Activated CD8-positive, alpha-beta T cell treated with anti-CD3 and anti-CD28 coated beads, Interleukin-2, amount 10 ng/mL, durations not matched to agents 7 days and 5 days (primary cell): Measurements from ENCODE around the gene IRAK3. TPM values are rescaled to one million over a fixed set of nuclear protein-coding genes. Genes with fewer than 3 reads are reported as not detected.

ENCODE experiments used
- ATAC-seq: fragments of 150-1000 bp; cut with Tn5 transposase; one replicate; pipeline ENCODE4 v1.10.0; 2021; ENCODE audit warnings: moderate library complexity
- CTCF ChIA-PET: fragments of 350-600 bp; sonication (Branson Sonifier 250); formaldehyde crosslinking; loops from one replicate; lab custom pipeline; 2021; ENCODE audit warnings: antibody characterized with exemption; lab: Charles Lee
- POLR2A ChIA-PET: fragments of 350-600 bp; sonication (Branson Sonifier 250); formaldehyde crosslinking; loops from one replicate; lab custom pipeline; 2021; ENCODE audit warnings: antibody characterized with exemption; lab: Charles Lee
- DNase-seq: peaks from one replicate; pipeline ENCODE4 v3.0.0-alpha.2; 2020
- H3K27ac Mint-ChIP-seq: one replicate; pipeline ENCODE4 v1.8.0; 2021; ENCODE audit warnings: mild to moderate bottlenecking, mixed read lengths
- H3K27me3 Mint-ChIP-seq: one replicate; pipeline ENCODE4 v1.8.0; 2021; ENCODE audit warnings: low read depth, mixed read lengths
- H3K36me3 Mint-ChIP-seq: one replicate; pipeline ENCODE4 v1.8.0; 2021; ENCODE audit warnings: low read depth, mixed read lengths
- H3K4me1 Mint-ChIP-seq: one replicate; pipeline ENCODE4 v1.8.0; 2021; ENCODE audit warnings: low read depth, mixed read lengths
- H3K4me3 Mint-ChIP-seq: one replicate; pipeline ENCODE4 v1.8.0; 2021; ENCODE audit warnings: mild to moderate bottlenecking, mixed read lengths
- H3K9me3 Mint-ChIP-seq: one replicate; pipeline ENCODE4 v1.8.0; 2022; ENCODE audit warnings: mixed read lengths; ENCODE audit not compliant: insufficient read depth
- total RNA-seq, 2 experiments: library from RNA; stranded (reverse); gene quantifications; one replicate each; pipeline ENCODE4 v1.2.3, GENCODE V29; 2021

IRAK3 gene
- total RNA-seq, 2 experiments from 2014 or later, result 0.05 to 0.40 TPM

GRCh38 chr12:66241061-66242043, 52.3 kb downstream of the IRAK3 start:
- Mint-ChIP-seq H3K27me3 (peaks cover 16% of the 10 kb centered on the region), H3K36me3 (no peaks in the 10 kb centered on the region), H3K4me1 (no peaks in the 10 kb centered on the region), H3K27ac (no peak overlapping the region), H3K4me3 (no peak overlapping the region), H3K9me3 (no peaks in the 10 kb centered on the region)
- ChIA-PET POLR2A (no interaction called here), CTCF (interaction anchor here (1.1 kb wide), 1 partner anchor 33 kb away, joined by 3 read pairs; no protein-coding TSS in a partner anchor)
- DNase-seq, result no peak
- ATAC-seq, result no peak

GRCh38 chr12:66242311-66242710, 53.3 kb downstream of the IRAK3 start:
- ATAC-seq, result no peak
- no peak overlapping the region for H3K27ac Mint-ChIP-seq
- H3K27me3 Mint-ChIP-seq, result peaks cover 10% of the 10 kb centered on the region
- no peak overlapping the region for H3K4me3 Mint-ChIP-seq
- no peaks in the 10 kb centered on the region for H3K4me1 Mint-ChIP-seq
- no peaks in the 10 kb centered on the region for H3K9me3 Mint-ChIP-seq
- POLR2A ChIA-PET, result interaction anchor here (0.5 to 0.6 kb wide), 2 partner anchors 52 to 1130 kb away, joined by 3 read pairs; no protein-coding TSS in a partner anchor
- H3K36me3 Mint-ChIP-seq, result no peaks in the 10 kb centered on the region
- no peak for DNase-seq
- CTCF ChIA-PET, result interaction anchor here (1.1 kb wide), 1 partner anchor 32 kb away, joined by 3 read pairs; no protein-coding TSS in a partner anchor

DNA sequence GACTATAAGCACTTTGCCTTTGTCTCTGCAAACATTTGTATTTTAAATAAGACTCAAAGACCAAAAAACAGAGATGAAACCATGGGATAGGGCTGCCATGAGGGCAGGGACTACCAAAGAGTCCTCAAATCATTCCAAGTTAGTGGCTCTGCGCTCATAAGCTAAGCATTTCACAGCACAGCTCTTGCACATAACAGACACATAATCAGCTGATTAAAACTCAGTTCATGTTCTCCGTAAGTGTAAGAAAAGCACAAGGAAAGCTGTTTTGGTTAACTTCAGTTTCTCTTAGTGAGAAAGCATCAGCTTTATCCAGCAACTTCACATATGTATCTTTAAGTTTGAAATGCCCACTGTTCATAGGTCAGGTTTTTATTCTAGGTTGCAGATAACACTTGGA, 54.9 kb downstream of the IRAK3 start:
- H3K27ac Mint-ChIP-seq, result no peak overlapping the region
- DNase-seq (no peak), ATAC-seq (no peak)
- CTCF ChIA-PET, result interaction anchor here (0.9 kb wide), 1 partner anchor 26 kb away, joined by 4 read pairs; no protein-coding TSS in a partner anchor
- H3K4me3 Mint-ChIP-seq, result no peak overlapping the region
- H3K9me3 Mint-ChIP-seq, result no peaks in the 10 kb centered on the region
- POLR2A ChIA-PET, result no interaction called here
- H3K36me3 Mint-ChIP-seq, result no peaks in the 10 kb centered on the region
- peaks cover 2% of the 10 kb centered on the region for H3K27me3 Mint-ChIP-seq
- no peaks in the 10 kb centered on the region for H3K4me1 Mint-ChIP-seq

GRCh38 chr12:66244446-66244845, 55.4 kb downstream of the IRAK3 start:
- no peak for DNase-seq
- Mint-ChIP-seq H3K4me3 (no peak overlapping the region), H3K27me3 (peaks cover 2% of the 10 kb centered on the region), H3K36me3 (no peaks in the 10 kb centered on the region), H3K4me1 (no peaks in the 10 kb centered on the region), H3K27ac (no peak overlapping the region), H3K9me3 (no peaks in the 10 kb centered on the region)
- ATAC-seq, result no peak
- CTCF ChIA-PET, result interaction anchor here (0.9 kb wide), 1 partner anchor 25 kb away, joined by 4 read pairs; no protein-coding TSS in a partner anchor
- POLR2A ChIA-PET, result no interaction called here

- Mint-ChIP-seq H3K4me1 (no peaks in the 10 kb centered on the region), H3K27ac (no peak overlapping the region), H3K9me3 (no peaks in the 10 kb centered on the region), H3K4me3 (no peak overlapping the region), H3K27me3 (no peaks in the 10 kb centered on the region), H3K36me3 (no peaks in the 10 kb centered on the region)
- CTCF ChIA-PET, result interaction anchor here (1.2 kb wide), 1 partner anchor 12 kb away, joined by 4 read pairs; no protein-coding TSS in a partner anchor
- DNase-seq, result no peak
- ATAC-seq, result no peak
- POLR2A ChIA-PET, result no interaction called here
These were observed 58.7 kb downstream of the IRAK3 start for GRCh38 chr12:66247741-66248140.

GRCh38 chr12:66251049-66251448, 62.0 kb downstream of the IRAK3 start:
- H3K9me3 Mint-ChIP-seq, result no peaks in the 10 kb centered on the region
- POLR2A ChIA-PET, result no interaction called here
- no peak overlapping the region for H3K4me3 Mint-ChIP-seq
- no peak for ATAC-seq
- H3K4me1 Mint-ChIP-seq, result no peaks in the 10 kb centered on the region
- no peak for DNase-seq
- H3K27ac Mint-ChIP-seq, result no peak overlapping the region
- CTCF ChIA-PET, result interaction anchor here (2.0 kb wide), 1 partner anchor 19 kb away, joined by 9 read pairs; no protein-coding TSS in a partner anchor
- peaks cover 4% of the 10 kb centered on the region for H3K27me3 Mint-ChIP-seq
- no peaks in the 10 kb centered on the region for H3K36me3 Mint-ChIP-seq

DNA sequence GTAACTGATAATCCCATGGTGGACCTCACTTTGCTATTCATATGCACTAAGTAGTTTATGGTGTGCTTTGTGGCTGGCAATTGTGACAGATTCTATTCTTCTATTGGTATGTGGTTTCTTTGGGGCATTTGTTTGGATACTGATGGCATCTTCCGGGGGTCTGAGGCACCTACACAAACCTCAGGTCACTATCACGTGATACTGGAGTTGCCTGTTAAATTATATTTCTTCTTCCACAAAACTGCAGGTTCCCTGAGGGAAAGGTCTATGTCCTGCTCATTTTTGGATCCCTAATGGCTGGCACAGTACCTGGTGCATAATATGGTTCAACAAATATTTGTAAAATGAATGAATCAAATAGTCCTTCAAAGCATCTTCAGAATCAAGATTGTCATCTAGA, 63.8 kb downstream of the IRAK3 start:
- CTCF ChIA-PET, result no interaction called here
- Mint-ChIP-seq H3K9me3 (no peaks in the 10 kb centered on the region), H3K27ac (no peak overlapping the region), H3K27me3 (peaks cover 4% of the 10 kb centered on the region), H3K36me3 (no peaks in the 10 kb centered on the region), H3K4me3 (no peak overlapping the region), H3K4me1 (no peaks in the 10 kb centered on the region)
- DNase-seq (no peak), ATAC-seq (no peak)
- POLR2A ChIA-PET, result no interaction called here

- no peak for DNase-seq
- H3K4me1 Mint-ChIP-seq, result no peaks in the 10 kb centered on the region
- H3K4me3 Mint-ChIP-seq, result no peak overlapping the region
- ChIA-PET CTCF (no interaction called here), POLR2A (no interaction called here)
- peaks cover 4% of the 10 kb centered on the region for H3K27me3 Mint-ChIP-seq
- no peak for ATAC-seq
- no peaks in the 10 kb centered on the region for H3K9me3 Mint-ChIP-seq
- H3K36me3 Mint-ChIP-seq, result no peaks in the 10 kb centered on the region
- no peak overlapping the region for H3K27ac Mint-ChIP-seq
These were observed 66.7 kb downstream of the IRAK3 start for GRCh38 chr12:66255737-66256136.

DNA sequence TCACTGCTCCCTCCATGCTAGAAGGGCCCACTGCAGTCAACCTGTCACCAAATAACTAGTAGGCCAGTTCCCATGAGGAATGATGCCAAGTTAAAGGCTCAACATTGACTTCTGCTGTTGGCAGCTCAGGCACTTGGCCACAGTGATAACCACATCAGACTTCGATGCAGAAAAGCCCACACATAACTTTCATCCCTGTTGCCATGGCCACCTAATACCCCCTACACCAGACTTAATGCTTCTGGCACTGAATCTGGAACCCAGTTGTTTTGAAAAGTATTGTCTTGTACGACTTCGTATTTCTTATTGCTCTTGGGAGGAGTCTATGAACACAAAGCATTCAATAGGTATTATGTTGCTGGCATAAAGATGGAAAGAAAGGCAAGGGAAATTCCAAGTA, 69.0 kb downstream of the IRAK3 start:
- no peaks in the 10 kb centered on the region for H3K9me3 Mint-ChIP-seq
- H3K36me3 Mint-ChIP-seq, result no peaks in the 10 kb centered on the region
- H3K27me3 Mint-ChIP-seq, result peaks cover 4% of the 10 kb centered on the region
- no peak overlapping the region for H3K4me3 Mint-ChIP-seq
- ATAC-seq (no peak), DNase-seq (no peak)
- no peak overlapping the region for H3K27ac Mint-ChIP-seq
- ChIA-PET CTCF (no interaction called here), POLR2A (no interaction called here)
- H3K4me1 Mint-ChIP-seq, result no peaks in the 10 kb centered on the region

DNA sequence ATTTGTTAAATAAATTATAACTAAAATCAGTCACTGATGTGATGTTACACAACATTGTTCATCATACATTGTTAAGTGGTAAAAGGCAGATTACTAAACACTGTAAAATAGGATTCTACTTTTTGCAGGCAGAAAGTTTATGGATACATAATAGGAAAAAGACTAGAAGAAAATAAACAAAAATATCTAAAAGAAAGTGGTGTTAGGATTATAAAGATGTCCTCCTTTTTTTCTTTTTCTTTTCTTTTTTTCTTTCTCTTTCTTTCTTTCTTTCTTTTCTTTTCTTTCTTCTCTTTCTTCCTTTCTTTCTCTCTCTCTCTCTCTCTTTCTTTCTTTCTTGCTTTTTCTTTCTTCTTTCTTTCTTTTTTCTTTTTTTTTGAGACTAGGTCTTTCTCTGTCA, 73.7 kb downstream of the IRAK3 start:
- CTCF ChIA-PET, result no interaction called here
- no peak overlapping the region for H3K27ac Mint-ChIP-seq
- H3K36me3 Mint-ChIP-seq, result no peaks in the 10 kb centered on the region
- no peak overlapping the region for H3K4me3 Mint-ChIP-seq
- no peak for DNase-seq
- ATAC-seq, result no peak
- H3K9me3 Mint-ChIP-seq, result no peaks in the 10 kb centered on the region
- POLR2A ChIA-PET, result no interaction called here
- peaks cover 1% of the 10 kb centered on the region for H3K4me1 Mint-ChIP-seq
- peaks cover 5% of the 10 kb centered on the region for H3K27me3 Mint-ChIP-seq

DNA sequence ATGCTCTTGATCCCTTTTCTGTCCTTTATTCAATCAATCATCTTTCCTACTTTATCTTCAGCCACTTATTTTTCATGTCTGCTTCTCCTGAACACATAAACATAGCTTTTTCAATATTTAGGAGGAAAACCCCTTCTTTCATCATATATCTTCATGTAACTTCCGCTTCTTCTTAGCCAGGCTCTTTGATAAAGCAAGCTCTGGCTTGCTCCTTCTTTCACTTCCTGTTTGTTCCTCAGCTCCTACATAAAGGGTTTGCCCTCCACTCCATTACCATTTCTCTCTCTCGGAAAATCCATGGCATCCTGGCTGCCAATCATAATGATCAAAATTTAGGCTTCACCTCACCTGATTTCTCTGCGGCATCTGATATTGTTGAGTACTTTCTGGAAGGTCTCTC, 79.5 kb downstream of the IRAK3 start:
- H3K27ac Mint-ChIP-seq, result no peak overlapping the region
- H3K36me3 Mint-ChIP-seq, result no peaks in the 10 kb centered on the region
- peaks cover 1% of the 10 kb centered on the region for H3K4me1 Mint-ChIP-seq
- CTCF ChIA-PET, result interaction anchor here (0.6 to 4.4 kb wide), 9 partner anchors 10 to 427 kb away, joined by 3 to 21 read pairs (median 10); partner anchors contain the start of gene HELB
- H3K9me3 Mint-ChIP-seq, result no peaks in the 10 kb centered on the region
- no peak for ATAC-seq
- POLR2A ChIA-PET, result interaction anchor here (0.6 kb wide), 1 partner anchor 33 kb away, joined by 3 read pairs; the partner anchor contains the start of gene HELB
- peaks cover 5% of the 10 kb centered on the region for H3K27me3 Mint-ChIP-seq
- no peak for DNase-seq
- no peak overlapping the region for H3K4me3 Mint-ChIP-seq

DNA sequence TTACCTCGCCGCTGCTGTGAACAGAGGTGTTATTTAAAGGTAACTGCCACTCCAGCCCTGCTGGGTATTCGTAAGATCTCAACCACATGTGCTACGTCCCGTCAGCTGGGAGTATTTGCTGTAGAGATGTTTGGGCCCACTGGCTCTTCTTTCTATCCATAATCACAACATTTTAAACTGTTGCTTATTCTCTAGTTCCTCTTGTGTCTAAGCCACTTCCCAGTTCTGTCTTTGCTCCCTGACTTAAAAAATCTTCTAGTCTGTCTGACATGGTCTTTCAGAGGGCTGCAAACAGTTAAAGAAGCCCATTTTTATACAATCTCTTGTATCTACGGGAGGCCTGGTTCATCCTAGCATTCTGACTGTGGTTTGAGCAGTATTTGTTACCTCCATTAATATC, 80.1 kb downstream of the IRAK3 start:
- Mint-ChIP-seq H3K4me1 (peaks cover 1% of the 10 kb centered on the region), H3K4me3 (no peak overlapping the region), H3K9me3 (no peaks in the 10 kb centered on the region), H3K27ac (no peak overlapping the region), H3K36me3 (no peaks in the 10 kb centered on the region), H3K27me3 (peaks cover 2% of the 10 kb centered on the region)
- no peak for ATAC-seq
- ChIA-PET CTCF (interaction anchor here (0.6 to 4.4 kb wide), 32 partner anchors 10 to 446 kb away, joined by 3 to 37 read pairs (median 6); partner anchors contain the start of gene HELB), POLR2A (interaction anchor here (0.6 kb wide), 1 partner anchor 33 kb away, joined by 3 read pairs; the partner anchor contains the start of gene HELB)
- DNase-seq, result no peak
